HEK293 (cell line): Measurements from ENCODE around the gene CARS1.

Source experiments
- CTCF ChIA-PET: fragments of 350-600 bp; formaldehyde crosslinking; extraction: SDS; loops from one replicate; lab custom pipeline; 2021; ENCODE audit warnings: antibody characterized with exemption; lab: Yijun Ruan, JAX
- POLR2A ChIA-PET: fragments of 300-600 bp; formaldehyde crosslinking; extraction: SDS; loops from one replicate; lab custom pipeline; 2020; ENCODE audit warnings: antibody characterized with exemption, inconsistent platforms; lab: Yijun Ruan, JAX
- H3K27ac ChIP-seq: fragments of 200-500 bp; sonication (Bioruptor generic); 2 replicates; pipeline ENCODE4 v1.5.1; 2014; ENCODE audit warnings: low read depth, low read length, control low read depth, inconsistent platforms; ENCODE audit errors: extremely low read depth
- H3K36me3 ChIP-seq, 2 experiments: fragments of 200-500 bp in 1 of 2; sonication (Bioruptor generic) in 1 of 2; 1 replicate in 1 of 2; 2 replicates in 1 of 2; pipeline ENCODE4 v1.5.1; 2014 to 2017; ENCODE audit warnings: inconsistent platforms in 2 of 2, low read length in 2 of 2; ENCODE audit not compliant: control insufficient read depth in 2 of 2, insufficient read depth in 1 of 2
- H3K4me1 ChIP-seq: fragments of 200-500 bp; sonication (Bioruptor generic); 2 replicates; pipeline ENCODE4 v1.5.1; 2014; ENCODE audit warnings: mild to moderate bottlenecking, low read length, inconsistent platforms; ENCODE audit not compliant: control insufficient read depth, insufficient read depth
- H3K4me3 ChIP-seq: 2 replicates; pipeline ENCODE4 v1.5.1; 2011; ENCODE audit warnings: low read depth, mild to moderate bottlenecking, control low read depth, low read length, moderate library complexity
- H3K9me3 ChIP-seq: fragments of 200-500 bp; sonication (Bioruptor generic); 2 replicates; pipeline ENCODE4 v1.5.1; 2014; ENCODE audit warnings: low read depth, low read length, inconsistent platforms; ENCODE audit not compliant: control insufficient read depth, insufficient read depth
- BCL6B ChIP-seq: fragments of 450-650 bp; formaldehyde crosslinking; IDR thresholded peaks from 2 replicates; pipeline ENCODE4 v1.5.1; 2017; ENCODE audit warnings: missing biosample characterization, missing genetic modification characterization
- GLIS1 ChIP-seq: fragments of 450-650 bp; formaldehyde crosslinking; IDR thresholded peaks from 2 replicates; pipeline ENCODE4 v1.5.1; 2016; ENCODE audit warnings: missing biosample characterization, missing genetic modification characterization
- KLF10 ChIP-seq: fragments of 450-650 bp; IDR thresholded peaks from 2 replicates; pipeline ENCODE4 v1.5.1; 2018; ENCODE audit warnings: missing biosample characterization, mild to moderate bottlenecking, missing genetic modification characterization
- PRDM10 ChIP-seq: fragments of 450-650 bp; formaldehyde crosslinking; IDR thresholded peaks from 2 replicates; pipeline ENCODE4 v1.5.1; 2016; ENCODE audit warnings: missing biosample characterization, missing genetic modification characterization
- PRDM2 ChIP-seq: fragments of 450-650 bp; formaldehyde crosslinking; IDR thresholded peaks from 2 replicates; pipeline ENCODE4 v1.5.1; 2016; ENCODE audit warnings: missing biosample characterization, missing genetic modification characterization, borderline replicate concordance
- SP3 ChIP-seq: fragments of 450-650 bp; formaldehyde crosslinking; IDR thresholded peaks from 2 replicates; pipeline ENCODE4 v1.5.1; 2016; ENCODE audit warnings: missing biosample characterization, missing genetic modification characterization
- ZNF140 ChIP-seq: fragments of 450-650 bp; formaldehyde crosslinking; IDR thresholded peaks from 2 replicates; pipeline ENCODE4 v1.5.1; 2016; ENCODE audit warnings: missing biosample characterization, missing genetic modification characterization
- ZNF239 ChIP-seq: fragments of 450-650 bp; formaldehyde crosslinking; IDR thresholded peaks from 2 replicates; pipeline ENCODE4 v1.5.1; 2016; ENCODE audit warnings: missing biosample characterization, missing genetic modification characterization
- ZNF501 ChIP-seq: fragments of 450-650 bp; formaldehyde crosslinking; IDR thresholded peaks from 2 replicates; pipeline ENCODE4 v1.5.1; 2016; ENCODE audit warnings: missing biosample characterization, missing genetic modification characterization
- ZNF548 ChIP-seq: fragments of 450-650 bp; formaldehyde crosslinking; IDR thresholded peaks from 2 replicates; pipeline ENCODE4 v1.5.1; 2016; ENCODE audit warnings: missing biosample characterization, missing genetic modification characterization
- ZNF658 ChIP-seq: fragments of 450-650 bp; formaldehyde crosslinking; IDR thresholded peaks from 2 replicates; pipeline ENCODE4; 2016; ENCODE audit warnings: missing biosample characterization, missing genetic modification characterization
- ZNF692 ChIP-seq: fragments of 450-650 bp; formaldehyde crosslinking; IDR thresholded peaks from 2 replicates; pipeline ENCODE4 v1.5.1; 2016; ENCODE audit warnings: missing biosample characterization, missing genetic modification characterization
- ZNF707 ChIP-seq: fragments of 450-650 bp; formaldehyde crosslinking; IDR thresholded peaks from 2 replicates; pipeline ENCODE4 v1.5.1; 2016; ENCODE audit warnings: missing biosample characterization, missing genetic modification characterization
- ZNF830 ChIP-seq: fragments of 450-650 bp; IDR thresholded peaks from 2 replicates; pipeline ENCODE4 v1.5.0; 2018; ENCODE audit warnings: missing biosample characterization, missing genetic modification characterization, low read depth, mild to moderate bottlenecking, moderate library complexity

CARS1 gene

GRCh38 chr11:3047637-3048036 is 9.6 kb downstream of the CARS1 start (continued):
- TF ChIP-seq PRDM10 (tag by site-specific recombination) (no peak), PRDM2 (tag by site-specific recombination) (no peak), ZNF501 (tag by site-specific recombination) (no peak)

- Histone ChIP-seq H3K4me1 (peaks cover 17% of the 10 kb centered on the region), H3K4me3 (no peak overlapping the region), H3K36me3 (peaks cover 0 to 45% of the 10 kb centered on the region in 2 experiments; a peak in 1 of 3 replicates), H3K9me3 (no peaks in the 10 kb centered on the region), H3K27ac (no peak overlapping the region)
- CTCF ChIA-PET = interaction anchor here (0.6 to 9.0 kb wide), 4 partner anchors 9 to 129 kb away, joined by 3 to 98 read pairs (median 24); no protein-coding TSS in a partner anchor
- no peak for TF ChIP-seq ZNF140 (tag by site-specific recombination)
- TF ChIP-seq ZNF658 (tag by site-specific recombination) = no peak
- no peak for TF ChIP-seq SP3 (tag by site-specific recombination)
- TF ChIP-seq ZNF830 = no peak
- no peak for TF ChIP-seq KLF10 (tag by site-specific recombination)
- no peak for TF ChIP-seq ZNF707 (tag by site-specific recombination)
- no peak for TF ChIP-seq ZNF692
- no peak for TF ChIP-seq BCL6B (tag by site-specific recombination)
- TF ChIP-seq ZNF548 (tag by site-specific recombination) = no peak
- TF ChIP-seq GLIS1 (tag by site-specific recombination) = no peak
- TF ChIP-seq ZNF239 = no peak
- POLR2A ChIA-PET = interaction anchor here (1.2 kb wide), 1 partner anchor 54 kb away, joined by 3 read pairs; the partner anchor contains the start of gene NAP1L4
Observed at GRCh38 chr11:3046641-3047040, 10.6 kb downstream of the CARS1 start.
